GF-D8 (cell line): ENCODE results near the gene FRMD4A.

ENCODE experiments used
- DNase-seq: peaks from one replicate; lab custom pipeline; 2025; lab: John Stamatoyannopoulos, UW

Gene FRMD4A

GRCh38 chr10:13751191-13751764, 579.4 kb downstream of the FRMD4A start:
- DNase-seq: no peak

- DNase-seq: no peak
Observed at GRCh38 chr10:13750299-13751190, 580.2 kb downstream of the FRMD4A start.

GRCh38 chr10:13745271-13745670, 585.5 kb downstream of the FRMD4A start:
- no peak for DNase-seq

- DNase-seq: no peak
Observed at GRCh38 chr10:13743963-13744362, 586.8 kb downstream of the FRMD4A start.

GRCh38 chr10:13743101-13743693, 587.5 kb downstream of the FRMD4A start:
- DNase-seq: peak; percentile 4

- DNase-seq: no peak
Observed at GRCh38 chr10:13741438-13741837, 589.3 kb downstream of the FRMD4A start.

GRCh38 chr10:13740461-13740860, 590.3 kb downstream of the FRMD4A start:
- no peak for DNase-seq

- DNase-seq: no peak
Observed at GRCh38 chr10:13739183-13739582, 591.5 kb downstream of the FRMD4A start.

- no peak for DNase-seq
Observed at GRCh38 chr10:13736506-13736905, 594.2 kb downstream of the FRMD4A start.

- DNase-seq: no peak
Observed at GRCh38 chr10:13734151-13734550, 596.6 kb downstream of the FRMD4A start.

- no peak for DNase-seq
Observed at GRCh38 chr10:13733071-13733470, 597.7 kb downstream of the FRMD4A start.

GRCh38 chr10:13732465-13732881, 598.3 kb downstream of the FRMD4A start:
- no peak for DNase-seq

- no peak for DNase-seq
Observed at GRCh38 chr10:13731799-13732198, 598.9 kb downstream of the FRMD4A start.

- no peak for DNase-seq
Observed at GRCh38 chr10:13730956-13731355, 599.8 kb downstream of the FRMD4A start.

GRCh38 chr10:13730306-13730652, 600.4 kb downstream of the FRMD4A start:
- DNase-seq: no peak

GRCh38 chr10:13729586-13730305, 601.0 kb downstream of the FRMD4A start:
- no peak for DNase-seq

GRCh38 chr10:13728898-13729535, 601.7 kb downstream of the FRMD4A start:
- DNase-seq: no peak

GRCh38 chr10:13725594-13725993, 605.1 kb downstream of the FRMD4A start:
- no peak for DNase-seq

GRCh38 chr10:13724484-13724883, 606.2 kb downstream of the FRMD4A start:
- DNase-seq: no peak

GRCh38 chr10:13722747-13723653, 607.7 kb downstream of the FRMD4A start:
- no peak for DNase-seq

- DNase-seq: no peak
Observed at GRCh38 chr10:13721486-13721885, 609.2 kb downstream of the FRMD4A start.
